ENCODE results near the gene ARID3A.

The ARID3A gene

GRCh38 chr19:1007399-1008251, 81.8 kb downstream of the ARID3A start:
- no peak for DNase-seq (ENCODE audit: low spot score)

DNA sequence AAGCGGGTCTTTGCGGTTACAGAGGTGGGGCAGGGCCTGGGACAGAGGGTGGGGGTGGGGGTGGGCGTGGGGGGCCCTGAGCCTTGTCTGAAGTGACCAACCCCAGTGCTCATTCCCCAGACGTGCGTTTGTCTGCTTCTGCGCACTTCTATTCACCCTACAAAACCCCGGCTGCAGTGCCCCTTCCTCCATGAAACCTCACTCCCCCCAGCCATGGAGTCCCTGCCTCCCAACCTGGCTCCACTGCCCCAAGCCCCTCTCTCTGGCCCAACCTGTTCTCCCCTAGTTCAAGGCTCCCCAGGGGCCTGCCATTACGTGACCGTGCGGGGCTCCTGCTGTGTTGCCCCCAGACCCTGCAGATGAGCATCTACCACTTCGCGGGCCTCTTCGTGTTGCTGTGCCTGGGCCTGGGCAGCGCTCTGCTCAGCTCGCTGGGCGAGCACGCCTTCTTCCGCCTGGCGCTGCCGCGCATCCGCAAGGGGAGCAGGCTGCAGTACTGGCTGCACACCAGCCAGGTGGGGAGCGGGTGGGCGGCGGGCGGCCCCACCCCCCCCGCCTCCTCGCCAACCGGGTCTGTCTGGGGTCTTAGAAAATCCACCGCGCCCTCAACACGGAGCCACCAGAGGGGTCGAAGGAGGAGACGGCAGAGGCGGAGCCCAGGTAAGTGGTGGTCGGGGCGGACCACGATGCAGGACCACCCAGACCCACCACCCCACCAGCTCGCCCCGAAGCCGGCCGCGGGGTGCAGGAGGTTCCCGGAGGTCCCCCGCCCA, 82.6 kb downstream of the ARID3A start:
- no peak for DNase-seq (ENCODE audit: low spot score)

DNA sequence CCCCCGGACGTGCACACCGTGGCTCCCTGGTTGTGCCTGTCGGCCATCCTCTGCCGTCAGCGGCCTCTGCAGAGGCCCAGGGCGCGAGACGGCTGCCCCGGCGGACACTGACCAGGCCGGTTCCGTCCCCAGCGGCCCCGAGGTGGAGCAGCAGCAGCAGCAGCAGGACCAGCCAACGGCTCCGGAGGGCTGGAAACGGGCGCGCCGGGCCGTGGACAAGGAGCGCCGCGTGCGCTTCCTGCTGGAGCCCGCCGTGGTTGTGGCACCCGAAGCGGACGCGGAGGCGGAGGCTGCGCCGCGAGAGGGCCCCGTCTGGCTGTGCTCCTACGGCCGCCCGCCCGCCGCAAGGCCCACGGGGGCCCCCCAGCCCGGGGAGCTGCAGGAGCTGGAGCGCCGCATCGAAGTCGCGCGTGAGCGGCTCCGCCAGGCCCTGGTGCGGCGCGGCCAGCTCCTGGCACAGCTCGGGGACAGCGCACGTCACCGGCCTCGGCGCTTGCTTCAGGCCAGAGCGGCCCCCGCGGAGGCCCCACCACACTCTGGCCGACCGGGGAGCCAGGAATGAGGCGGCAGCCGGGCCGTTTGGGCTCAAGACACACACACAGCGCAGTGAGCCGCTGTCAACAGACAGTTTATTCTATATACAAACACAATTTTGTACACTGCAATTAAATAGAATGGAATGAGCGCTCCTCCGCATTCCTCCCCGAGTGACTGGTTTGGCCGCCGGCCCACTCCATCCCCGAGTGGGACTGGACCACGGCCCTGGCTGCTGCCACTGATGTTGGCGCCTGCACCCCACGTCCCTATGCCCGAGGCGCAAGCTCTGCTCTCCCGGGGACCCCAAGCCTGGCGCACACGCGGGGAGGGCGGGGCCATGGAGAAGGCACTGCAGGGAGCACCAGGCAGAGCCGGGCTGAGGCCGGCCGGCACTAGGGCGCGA, 83.5 kb downstream of the ARID3A start:
- DNase-seq (ENCODE audit: low spot score) = no peak

- DNase-seq (ENCODE audit: low spot score) = no peak
Observed at GRCh38 chr19:1009981-1010538, 84.2 kb downstream of the ARID3A start.

DNA sequence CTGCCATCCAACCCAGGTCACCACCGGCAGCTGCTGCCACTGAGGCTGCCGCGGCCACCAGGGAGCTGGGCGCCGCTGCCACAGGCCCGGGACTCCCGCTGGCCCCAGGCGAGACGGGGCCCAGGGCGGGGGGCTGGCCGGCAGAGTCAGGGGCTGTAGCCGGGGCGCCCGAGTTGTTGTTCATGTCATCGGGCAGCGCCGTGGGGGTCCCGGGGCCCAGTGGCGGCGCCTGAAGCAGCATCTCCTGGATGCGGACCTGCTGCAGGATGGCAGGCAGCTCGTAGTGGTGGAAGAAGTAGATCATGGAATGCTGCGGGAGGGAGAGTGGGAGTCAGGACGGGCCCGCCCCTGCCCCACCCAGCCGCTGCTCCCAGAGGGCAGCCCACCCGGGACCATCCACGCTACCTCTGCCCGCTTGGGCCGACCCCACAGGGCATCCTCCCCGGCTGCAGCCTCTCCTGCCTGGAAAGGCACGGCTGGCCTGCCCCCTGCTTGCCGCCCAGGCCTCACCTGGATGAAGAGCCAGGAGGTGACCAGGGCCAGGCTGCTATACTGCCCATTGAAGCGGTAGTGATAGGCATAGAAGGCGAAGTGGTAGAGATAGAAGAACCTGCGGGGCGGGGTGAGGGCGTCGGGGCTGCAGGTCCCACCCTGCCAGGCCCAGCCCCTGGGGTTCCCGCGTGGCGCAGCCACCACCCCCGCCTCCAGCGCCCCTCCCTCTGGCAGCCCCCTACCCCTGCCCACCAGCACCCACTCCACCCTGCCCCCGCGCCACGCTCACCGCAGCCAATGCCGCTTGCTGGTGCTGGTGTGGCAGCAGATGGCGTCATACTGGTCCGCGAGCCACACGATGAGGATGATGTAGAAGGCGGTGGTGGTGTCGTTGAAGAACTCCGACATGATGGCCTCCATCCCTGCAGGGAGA, 85.0 kb downstream of the ARID3A start:
- DNase-seq (ENCODE audit: low spot score) = no peak

GRCh38 chr19:1011831-1012333, 86.0 kb downstream of the ARID3A start:
- DNase-seq (ENCODE audit: low spot score) = no peak

DNA sequence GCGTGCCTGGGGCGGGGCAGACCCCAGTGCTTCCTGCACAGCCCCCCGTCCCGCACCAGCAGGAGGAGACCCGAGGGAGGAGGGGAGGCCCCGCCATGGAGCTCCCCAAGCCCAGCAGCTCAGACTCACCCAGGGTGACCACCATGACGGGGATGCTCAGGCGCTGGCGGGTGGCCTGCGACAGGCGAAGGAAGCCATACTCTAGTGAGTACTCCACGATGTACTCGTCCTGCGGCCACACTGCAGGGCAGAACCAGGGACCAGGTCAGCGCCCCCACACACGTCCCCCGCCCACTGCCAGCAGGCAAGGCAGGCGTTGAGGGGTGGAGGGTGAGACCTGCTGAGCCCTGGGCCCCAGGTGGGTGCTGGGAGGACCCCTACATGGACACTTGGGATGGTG, 86.5 kb downstream of the ARID3A start:
- DNase-seq (ENCODE audit: low spot score) = no peak

DNA sequence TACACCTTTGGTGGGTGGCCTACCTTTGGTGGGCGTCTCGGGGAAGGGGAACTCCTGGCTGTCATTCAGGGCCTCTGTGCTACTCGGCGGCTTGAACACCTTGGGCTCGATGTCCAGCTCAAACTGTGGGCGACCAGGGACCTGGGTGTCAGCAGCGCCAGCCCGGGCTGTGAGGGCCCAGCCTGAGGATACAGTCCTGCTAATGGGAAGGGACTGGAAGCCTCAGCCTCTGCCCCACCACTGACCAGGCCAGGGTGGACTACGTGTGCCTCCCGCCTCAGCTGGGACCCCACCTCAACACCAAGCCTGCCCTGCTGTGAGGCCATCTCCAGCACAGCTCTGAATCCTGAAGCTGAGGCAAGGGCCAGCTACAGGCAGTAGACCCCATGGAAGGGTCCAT, 87.4 kb downstream of the ARID3A start:
- DNase-seq (ENCODE audit: low spot score) = no peak

GRCh38 chr19:1014161-1015060, 88.6 kb downstream of the ARID3A start:
- no peak for DNase-seq (ENCODE audit: low spot score)

DNA sequence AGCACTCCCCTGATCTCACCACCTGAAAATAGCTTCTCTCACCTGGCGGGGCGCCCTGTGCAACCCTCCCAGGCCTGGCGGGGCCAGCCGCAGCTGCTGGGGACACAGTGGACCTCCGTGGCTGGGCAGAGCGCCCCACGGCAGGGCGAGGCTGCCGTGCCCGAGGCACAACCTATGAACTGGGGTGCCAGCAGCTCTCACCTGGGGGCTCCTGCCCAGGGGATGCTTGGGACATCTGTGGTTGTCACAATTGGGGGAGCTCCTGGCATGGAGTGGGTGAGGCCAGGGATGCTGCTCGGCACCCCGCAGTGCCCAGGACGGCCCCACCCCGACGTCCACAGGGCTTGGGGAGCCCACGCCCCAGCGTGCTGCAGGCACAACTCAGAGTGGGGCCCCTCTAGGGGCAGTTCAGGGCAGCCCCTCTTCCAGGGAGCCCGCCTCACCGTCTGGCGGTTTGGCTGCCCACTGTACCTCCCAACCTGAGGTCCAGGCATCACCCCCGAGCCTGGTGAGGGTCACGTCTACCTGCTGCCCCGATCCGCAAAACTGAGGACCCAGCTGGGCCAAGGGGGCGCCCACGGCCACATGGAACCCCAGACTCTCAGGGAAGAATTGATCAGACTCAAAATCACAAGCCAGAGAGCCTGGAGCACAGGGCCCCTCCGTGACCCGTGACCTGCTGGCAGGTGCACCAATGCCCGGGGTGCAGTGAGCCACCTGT, 89.4 kb downstream of the ARID3A start:
- DNase-seq (ENCODE audit: low spot score) = no peak

DNA sequence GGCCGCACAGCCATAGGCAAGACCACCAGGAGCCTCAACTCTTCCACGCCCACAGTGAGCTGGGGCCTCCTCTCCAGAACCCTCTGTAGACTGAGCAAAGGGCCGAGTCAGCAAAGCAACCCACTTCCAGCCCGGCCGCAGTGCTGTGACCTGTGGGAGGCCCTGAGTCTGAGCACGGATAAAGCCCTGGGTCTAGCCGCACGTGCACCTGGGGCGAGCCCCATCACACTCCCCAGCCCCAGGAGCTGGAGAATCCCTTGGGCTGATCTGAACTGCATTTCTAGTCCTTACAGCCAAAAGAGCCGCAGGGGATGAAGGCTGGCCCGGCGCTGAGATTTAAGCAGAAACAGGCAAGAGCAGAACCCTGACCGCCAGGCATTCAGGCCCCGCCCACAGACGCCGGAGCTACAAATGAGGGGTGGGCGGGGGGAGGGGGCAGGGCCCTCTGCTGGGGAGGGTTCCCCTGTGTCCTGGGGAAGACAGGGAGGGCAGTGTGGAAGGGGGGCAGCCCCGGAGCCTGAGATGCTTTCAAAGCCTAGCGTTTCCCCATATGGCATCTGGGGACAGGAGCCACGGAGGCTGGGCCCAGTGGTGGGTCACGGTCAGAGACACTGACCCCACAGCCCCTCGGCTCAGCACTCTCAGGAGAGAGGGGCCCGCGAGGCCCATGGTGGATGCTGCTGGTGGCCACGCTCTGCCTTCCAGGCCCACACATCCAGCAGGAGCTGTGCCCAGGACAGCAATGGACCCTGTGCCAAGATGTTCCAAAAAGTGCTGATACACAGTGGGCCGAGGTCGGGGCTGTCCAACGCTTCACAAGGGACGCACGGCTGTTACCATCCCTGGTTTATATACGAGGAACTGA, 90.2 kb downstream of the ARID3A start:
- no peak for DNase-seq (ENCODE audit: low spot score)

DNA sequence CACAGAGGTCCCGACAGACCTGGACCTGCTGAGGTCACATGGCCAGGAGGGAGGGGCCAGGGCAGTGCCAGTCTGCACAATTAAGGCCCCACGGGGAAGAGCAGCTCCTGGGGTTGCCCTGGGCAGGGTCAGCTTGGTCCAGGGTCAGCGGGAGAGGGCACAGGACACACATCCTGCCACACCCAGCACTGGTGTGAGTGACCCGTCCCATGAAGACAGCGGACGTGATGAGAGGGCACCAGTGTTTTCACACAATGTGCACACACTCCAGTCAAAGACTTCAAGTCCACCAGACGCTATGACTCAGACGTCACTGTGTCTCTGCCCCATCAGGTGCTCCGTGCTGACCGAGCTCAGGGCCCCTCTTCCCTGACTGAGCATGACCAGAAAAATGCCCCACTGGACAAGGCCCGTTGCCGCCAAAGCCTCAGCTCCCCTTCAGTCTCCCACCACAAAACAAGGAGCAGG, 90.8 kb downstream of the ARID3A start:
- DNase-seq (ENCODE audit: low spot score) = no peak

DNA sequence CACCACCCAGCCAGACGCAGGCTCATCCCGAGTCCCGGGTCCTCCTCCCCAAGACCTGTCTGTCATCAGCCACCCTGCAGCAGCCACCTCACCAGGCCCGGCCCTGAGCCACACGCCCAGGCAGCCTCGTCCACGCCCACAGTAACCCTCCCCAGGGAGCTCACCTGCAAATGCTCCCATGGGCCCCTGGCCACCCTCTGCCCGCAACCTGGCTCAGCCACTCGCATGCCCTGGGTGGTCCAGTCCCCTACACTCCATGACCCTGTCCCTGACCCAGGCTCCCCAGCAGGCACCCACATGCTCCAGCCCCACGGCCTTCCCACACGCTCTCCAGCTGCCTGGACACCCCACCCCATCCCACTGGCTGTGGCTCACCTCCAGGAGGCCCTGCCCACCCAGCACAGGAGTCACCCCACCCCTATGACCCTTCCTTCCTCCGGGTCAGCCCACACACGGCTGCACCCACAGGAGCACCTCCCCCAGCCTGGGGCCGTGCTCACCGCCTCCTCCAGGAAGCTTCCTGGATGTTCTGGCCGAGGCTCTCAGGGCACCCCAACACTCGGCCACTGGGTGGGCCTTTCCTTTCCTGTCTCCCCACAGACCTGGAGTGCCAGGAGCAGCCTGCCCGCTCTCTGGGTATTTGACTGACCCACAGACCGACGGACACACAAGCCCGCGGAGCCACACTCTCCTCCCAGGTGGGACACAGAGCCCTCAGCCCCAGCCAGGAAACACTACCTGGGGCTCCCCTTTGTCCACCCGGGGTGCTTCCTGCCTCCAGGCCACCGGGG, 91.5 kb downstream of the ARID3A start:
- no peak for DNase-seq (ENCODE audit: low spot score)

GRCh38 chr19:1017906-1018305, 92.1 kb downstream of the ARID3A start:
- DNase-seq (ENCODE audit: low spot score) = no peak

DNA sequence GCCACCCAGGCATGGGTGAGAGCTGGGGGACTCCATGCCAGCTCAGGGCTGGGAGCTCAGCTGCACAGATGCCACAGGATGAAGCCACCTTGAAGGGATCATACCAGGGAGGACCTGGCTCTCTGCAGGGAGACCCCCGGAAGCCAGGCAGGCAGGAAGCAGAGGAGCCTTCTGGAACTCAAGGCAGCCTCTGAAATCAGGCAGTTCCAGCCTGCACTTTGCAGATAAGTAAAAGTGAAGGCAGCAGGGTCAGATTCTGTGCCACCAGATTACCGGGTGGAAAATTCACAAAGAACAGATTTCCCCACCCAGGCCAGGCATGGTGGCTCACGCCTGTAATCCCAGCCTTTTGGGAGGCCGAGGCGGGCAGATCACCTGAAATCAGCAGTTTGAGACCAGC, 92.6 kb downstream of the ARID3A start:
- DNase-seq (ENCODE audit: low spot score) = no peak

DNA sequence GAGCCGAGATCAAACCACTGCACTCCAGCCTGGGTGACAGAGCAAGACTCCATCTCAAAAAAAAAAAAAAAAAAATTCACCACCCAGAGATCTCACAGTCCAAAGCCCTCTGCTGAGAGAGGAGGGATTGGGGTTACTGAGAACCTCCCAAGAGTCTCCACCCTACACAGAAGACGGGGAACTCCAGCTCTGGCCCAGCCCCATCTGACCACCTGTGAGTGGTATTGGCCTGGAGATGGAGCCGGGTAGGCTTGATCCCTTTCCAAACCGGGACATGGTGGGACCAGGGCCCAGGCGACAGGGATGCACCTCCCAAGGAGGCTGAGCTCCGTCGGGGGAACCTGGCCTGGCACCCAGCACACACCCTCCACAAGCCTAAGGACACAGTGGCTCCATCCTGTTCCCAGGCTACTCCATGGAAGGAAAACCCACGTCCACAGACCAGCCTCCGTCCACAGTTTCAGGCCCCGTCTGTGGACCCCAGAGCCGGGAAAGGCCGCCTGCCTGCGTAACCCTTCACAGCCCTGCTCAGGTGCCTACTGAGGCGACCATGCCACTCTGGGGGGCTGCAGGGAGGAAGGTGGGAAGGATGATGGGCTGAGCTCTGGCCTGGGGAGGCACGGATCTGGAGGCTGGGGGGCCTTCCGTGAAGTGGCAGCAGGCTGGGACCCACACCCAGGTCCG, 93.2 kb downstream of the ARID3A start:
- no peak for DNase-seq (ENCODE audit: low spot score)
